A549 treated with AZD2906 at 1 μM for 4 hours (cell line): ENCODE data around the gene RIC3. TPM values are rescaled to one million over a fixed set of nuclear protein-coding genes. Genes with fewer than 3 reads are reported as not detected.

ENCODE experiments used
- total RNA-seq: library from RNA; stranded (reverse); fragments of 200-300 nt; extraction: Qiagen RNA extraction; gene quantifications from 5 replicates; pipeline ENCODE4 v1.2.3, GENCODE V29; 2022

Gene RIC3, protein sequence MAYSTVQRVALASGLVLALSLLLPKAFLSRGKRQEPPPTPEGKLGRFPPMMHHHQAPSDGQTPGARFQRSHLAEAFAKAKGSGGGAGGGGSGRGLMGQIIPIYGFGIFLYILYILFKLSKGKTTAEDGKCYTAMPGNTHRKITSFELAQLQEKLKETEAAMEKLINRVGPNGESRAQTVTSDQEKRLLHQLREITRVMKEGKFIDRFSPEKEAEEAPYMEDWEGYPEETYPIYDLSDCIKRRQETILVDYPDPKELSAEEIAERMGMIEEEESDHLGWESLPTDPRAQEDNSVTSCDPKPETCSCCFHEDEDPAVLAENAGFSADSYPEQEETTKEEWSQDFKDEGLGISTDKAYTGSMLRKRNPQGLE
- total RNA-seq, result 1.4 to 2.3 TPM (median 1.9 TPM) in 5 replicates

DNA sequence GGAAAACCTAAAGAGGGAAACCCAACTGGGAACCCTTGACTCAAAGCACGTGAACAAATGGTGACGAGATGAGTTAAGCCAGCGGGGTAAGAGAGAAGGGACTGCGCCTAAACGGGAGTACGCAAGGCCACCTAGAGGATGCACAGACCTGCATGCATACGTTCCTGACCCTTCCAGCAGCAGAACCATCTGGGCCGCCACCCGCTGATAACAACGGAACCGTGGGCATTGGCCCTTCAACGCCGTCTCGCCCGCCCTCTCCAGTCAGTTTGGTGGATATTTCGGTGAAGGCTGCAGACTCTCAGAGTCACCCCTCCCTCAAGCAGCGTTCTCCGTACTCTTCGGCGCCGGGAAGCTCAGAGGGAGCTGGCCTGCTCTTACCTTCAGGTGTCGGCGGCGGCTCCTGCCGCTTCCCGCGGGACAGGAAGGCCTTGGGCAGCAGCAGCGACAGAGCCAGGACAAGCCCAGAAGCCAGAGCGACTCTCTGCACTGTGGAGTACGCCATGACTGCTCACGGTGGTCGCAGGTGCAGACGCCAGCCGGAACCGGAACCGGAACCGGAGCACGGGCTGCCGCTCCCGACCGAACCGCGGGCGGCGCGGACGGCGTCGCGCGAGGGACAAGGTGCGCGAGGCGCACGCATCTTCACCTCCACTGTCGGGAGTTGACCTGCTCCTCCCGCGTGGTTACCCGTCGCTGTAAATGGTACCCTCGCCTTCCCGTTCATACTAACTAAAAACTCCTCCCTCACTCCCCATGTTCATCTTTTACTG lies at the start of gene RIC3:
RIC3 (minus strand) TSS at position 541 of the 773 bp plus-strand sequence; CDS start at position 505, 36 bp downstream.

GRCh38 chr11:8080674-8081590 lies 87.9 kb downstream of the RIC3 start, which contains the start of gene TUB:
TSS of gene TUB (plus strand) at chr11:8081211. CDS start at chr11:8081511, 300 bp downstream.

Other genes with a start within 250 kb of the RIC3 start
- gene OR10A6, start 237.8 kb downstream of the RIC3 start, total RNA-seq, result not detected in 5 replicates
- gene OR10A3, start 227.3 kb downstream of the RIC3 start, total RNA-seq, result not detected in 5 replicates
- not detected in 5 replicates for gene NLRP10, start 203.6 kb downstream of the RIC3 start, total RNA-seq
- 324 to 379 TPM (median 347 TPM) in 5 replicates for gene EIF3F, start 181.7 kb downstream of the RIC3 start, total RNA-seq
- 4.6 to 6.7 TPM (median 6.0 TPM) in 5 replicates for gene TUB, start 87.8 kb downstream of the RIC3 start, total RNA-seq
- 2.7 to 4.0 TPM (median 3.2 TPM) in 5 replicates for gene LMO1, start 94.9 kb upstream of the RIC3 start, total RNA-seq